ENCODE data around the gene SELENOO. TPM values are rescaled to one million over a fixed set of nuclear protein-coding genes. Genes with fewer than 3 reads are reported as not detected.

SELENOO gene
- total and polyA plus RNA-seq, 2 of the 13 experiments (the other 11 are each of a cell fraction or from before 2014, with no cell fraction given): 14.4 to 19.0 TPM

DNA sequence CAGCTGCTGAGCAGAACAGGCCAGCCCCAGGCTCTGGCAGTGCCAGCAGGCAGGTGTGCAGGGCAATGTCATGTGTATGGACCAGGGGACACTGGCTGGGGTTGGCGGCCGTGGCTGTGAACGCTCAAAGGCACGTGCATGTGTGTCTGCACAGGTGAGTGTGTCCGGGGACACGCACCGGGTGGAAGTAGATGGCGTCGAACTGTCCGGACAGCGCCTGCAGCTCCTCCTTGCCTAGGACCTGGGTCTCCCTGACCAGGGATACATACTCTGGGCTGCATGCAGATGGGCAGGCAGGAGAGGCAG is 49.4 kb downstream of the SELENOO start:
- in situ Hi-C loops (cut with HindIII; ENCODE audit: extremely low pct_ligation_motif_present, low pct_unique_long_range_greater_than_20kb): no loop called here
- Histone ChIP-seq H3K27ac (ENCODE audit: extremely low read length, insufficient read depth, low read length) (peak overlapping the region; percentile 76), H3K36me3 (replicated peaks in 1 of 2; ENCODE audit: control insufficient read depth in 1 of 2, insufficient read depth in 2 of 2, low read length in 2 of 2) (peaks cover 4 to 9% of the 10 kb centered on the region in 2 experiments; a peak in 3 of 5 replicates), H3K4me1 (ENCODE audit: insufficient read depth, low read length) (peaks cover 49% of the 10 kb centered on the region), H3K9me3 (ENCODE audit: low read length) (no peaks in the 10 kb centered on the region), H2AFZ (ENCODE audit: low read length) (no peak overlapping the region), H3K4me3 (replicated peaks in 1 of 3; ENCODE audit: insufficient read depth in 1 of 3, low read depth in 2 of 3, low read length in 3 of 3) (peak overlapping the region; percentile 68 to 92 (median 84); a peak in 5 of 6 replicates), H4K20me1 (ENCODE audit: insufficient read depth, low read length) (no peaks in the 10 kb centered on the region), H3K27me3 (ENCODE audit: control insufficient read depth in 1 of 2, insufficient read depth in 2 of 2, low read length in 2 of 2) (no peaks in the 10 kb centered on the region; a peak in 1 of 5 replicates), H3K4me2 (ENCODE audit: low read depth, low read length) (peak overlapping the region; percentile 96), H3K9ac (ENCODE audit: insufficient read depth, low read depth, low read length) (peak overlapping the region; percentile 84), H3K79me2 (ENCODE audit: insufficient read depth, low read length) (peaks cover 13% of the 10 kb centered on the region)
- 60% methylated on average over 5 of the region's 11 CpGs for WGBS (ENCODE audit: low lambda C conversion rate)
- ChIA-PET CTCF (ENCODE audit: low intra/inter-chr PET ratio, low total read pairs) (interaction anchor here (1.2 kb wide), 1 partner anchor 9 kb away, joined by 4 read pairs; no protein-coding TSS in a partner anchor), POLR2A (interaction anchor here (1.5 to 2.3 kb wide), 8 partner anchors 9 to 275 kb away, joined by 3 to 14 read pairs (median 6); partner anchors contain the start of genes DENND6B and SCO2)
- intact Hi-C loops (cut with micrococcal nuclease; ENCODE audit: unreplicated experiment): no loop called here
- no TSS peak for BruUV-seq (replicated peaks)
- ATAC-seq (no peak), FAIRE-seq (no peak), DNase-seq (ENCODE audit: low spot score) (no peak)
- TF ChIP-seq, protein P1, sequence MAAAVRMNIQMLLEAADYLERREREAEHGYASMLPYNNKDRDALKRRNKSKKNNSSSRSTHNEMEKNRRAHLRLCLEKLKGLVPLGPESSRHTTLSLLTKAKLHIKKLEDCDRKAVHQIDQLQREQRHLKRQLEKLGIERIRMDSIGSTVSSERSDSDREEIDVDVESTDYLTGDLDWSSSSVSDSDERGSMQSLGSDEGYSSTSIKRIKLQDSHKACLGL (CRISPR knock-in tag; IDR thresholded peaks at IDR 0.05): peak; percentile 3; the same call in 1 of the 2 replicates
- no peak for TF ChIP-seq ZNF329 (CRISPR knock-in tag; IDR thresholded peaks at IDR 0.05; ENCODE audit: low read depth)
- no peak for TF ChIP-seq ZNF674 (CRISPR knock-in tag; IDR thresholded peaks at IDR 0.05; ENCODE audit: low read depth)
- peak; percentile 22; the same call in 1 of the 2 replicates for TF ChIP-seq ZSCAN21 (CRISPR knock-in tag; IDR thresholded peaks at IDR 0.05; ENCODE audit: borderline replicate concordance)
- no peak for TF ChIP-seq CERS6 (CRISPR knock-in tag; IDR thresholded peaks at IDR 0.05)
- TF ChIP-seq ZNF354B (CRISPR knock-in tag; IDR thresholded peaks at IDR 0.05): no peak
- no peak for TF ChIP-seq ARID2 (CRISPR knock-in tag; IDR thresholded peaks at IDR 0.05; ENCODE audit: borderline replicate concordance)
- TF ChIP-seq ZNF383 (CRISPR knock-in tag; IDR thresholded peaks at IDR 0.05; ENCODE audit: borderline replicate concordance): no peak
- TF ChIP-seq, protein P2, sequence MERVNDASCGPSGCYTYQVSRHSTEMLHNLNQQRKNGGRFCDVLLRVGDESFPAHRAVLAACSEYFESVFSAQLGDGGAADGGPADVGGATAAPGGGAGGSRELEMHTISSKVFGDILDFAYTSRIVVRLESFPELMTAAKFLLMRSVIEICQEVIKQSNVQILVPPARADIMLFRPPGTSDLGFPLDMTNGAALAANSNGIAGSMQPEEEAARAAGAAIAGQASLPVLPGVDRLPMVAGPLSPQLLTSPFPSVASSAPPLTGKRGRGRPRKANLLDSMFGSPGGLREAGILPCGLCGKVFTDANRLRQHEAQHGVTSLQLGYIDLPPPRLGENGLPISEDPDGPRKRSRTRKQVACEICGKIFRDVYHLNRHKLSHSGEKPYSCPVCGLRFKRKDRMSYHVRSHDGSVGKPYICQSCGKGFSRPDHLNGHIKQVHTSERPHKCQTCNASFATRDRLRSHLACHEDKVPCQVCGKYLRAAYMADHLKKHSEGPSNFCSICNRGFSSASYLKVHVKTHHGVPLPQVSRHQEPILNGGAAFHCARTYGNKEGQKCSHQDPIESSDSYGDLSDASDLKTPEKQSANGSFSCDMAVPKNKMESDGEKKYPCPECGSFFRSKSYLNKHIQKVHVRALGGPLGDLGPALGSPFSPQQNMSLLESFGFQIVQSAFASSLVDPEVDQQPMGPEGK (CRISPR knock-in tag; IDR thresholded peaks at IDR 0.05): 0 out of 2 replicates have a peak, but pooled peaks have one; percentile 4
- TF ChIP-seq KMT2A (CRISPR knock-in tag; IDR thresholded peaks at IDR 0.05): no peak
- no peak for TF ChIP-seq CREM (IDR thresholded peaks at IDR 0.05)
- no peak for TF ChIP-seq CREM (CRISPR knock-in tag; IDR thresholded peaks at IDR 0.05)
- TF ChIP-seq ZMYM4 (CRISPR knock-in tag; IDR thresholded peaks at IDR 0.05): no peak
- TF ChIP-seq POLR2A (IDR thresholded peaks at IDR 0.05; ENCODE audit: insufficient read depth in 1 of 2, low read depth in 2 of 2, low read length in 2 of 2): peak in 1 of 2 experiments; percentile 36; a peak in 1 of 4 replicates
- TF ChIP-seq, protein P3, sequence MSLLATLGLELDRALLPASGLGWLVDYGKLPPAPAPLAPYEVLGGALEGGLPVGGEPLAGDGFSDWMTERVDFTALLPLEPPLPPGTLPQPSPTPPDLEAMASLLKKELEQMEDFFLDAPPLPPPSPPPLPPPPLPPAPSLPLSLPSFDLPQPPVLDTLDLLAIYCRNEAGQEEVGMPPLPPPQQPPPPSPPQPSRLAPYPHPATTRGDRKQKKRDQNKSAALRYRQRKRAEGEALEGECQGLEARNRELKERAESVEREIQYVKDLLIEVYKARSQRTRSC (CRISPR knock-in tag; IDR thresholded peaks at IDR 0.05; ENCODE audit: low read depth): no peak
- peak; percentile 56; the same call in 1 of the 2 replicates for TF ChIP-seq GPN1 (CRISPR knock-in tag; IDR thresholded peaks at IDR 0.05; ENCODE audit: borderline replicate concordance)
- 0 out of 2 replicates have a peak, but pooled peaks have one; percentile 1 for TF ChIP-seq ZNF317 (CRISPR knock-in tag; IDR thresholded peaks at IDR 0.05)
- TF ChIP-seq NFE2L1 (CRISPR knock-in tag; IDR thresholded peaks at IDR 0.05; ENCODE audit: borderline replicate concordance): no peak
- TF ChIP-seq ZNF597 (CRISPR knock-in tag; IDR thresholded peaks at IDR 0.05): no peak

Data from HepG2 (cell line).